ENCODE results near the gene MS4A6A. TPM values are rescaled to one million over a fixed set of nuclear protein-coding genes. Genes with fewer than 3 reads are reported as not detected.

Gene MS4A6A
- total and polyA plus RNA-seq, 2 donors (not counting 1 experiment from before 2014, with no cell fraction given): 0.34 to 4.1 TPM

- Mint-ChIP-seq H3K27me3 (peaks cover 12% of the 10 kb centered on the region), H3K4me1 (no peaks in the 10 kb centered on the region), H3K27ac (no peak overlapping the region), H3K4me3 (no peak overlapping the region), H3K9me3 (ENCODE audit: insufficient read depth) (peaks cover 8% of the 10 kb centered on the region)
- no peak for DNase-seq
- CTCF ChIA-PET: no interaction called here
- Histone ChIP-seq H3K27ac (ENCODE audit: low read length in 2 of 2) (no peak overlapping the region), H3K36me3 (replicated peaks in 1 of 2; ENCODE audit: control extremely low read depth in 1 of 2, control insufficient read depth in 1 of 2, extremely low read depth in 1 of 2, insufficient read depth in 2 of 2, low read length in 1 of 2) (no peaks in the 10 kb centered on the region), H3K27me3 (replicated peaks in 1 of 4; ENCODE audit: control extremely low read depth in 1 of 4, control insufficient read depth in 3 of 4, insufficient read depth in 4 of 4, low read length in 3 of 4) (no peaks in the 10 kb centered on the region), H3K4me3 (ENCODE audit: control extremely low read depth in 1 of 5, extremely low read depth in 1 of 5, insufficient read depth in 1 of 5, low read depth in 2 of 5, low read length in 4 of 5) (no peak overlapping the region), H3K4me2 (replicated peaks; ENCODE audit: low read depth, low read length, poor library complexity, severe bottlenecking) (no peak overlapping the region), H2AFZ (ENCODE audit: insufficient read depth, low read depth, low read length, poor library complexity, severe bottlenecking) (no peak overlapping the region), H4K20me1 (ENCODE audit: control insufficient read depth, insufficient read depth, low read length, poor library complexity, severe bottlenecking) (no peaks in the 10 kb centered on the region), H3K9me3 (ENCODE audit: control extremely low read depth in 1 of 3, control insufficient read depth in 2 of 3, insufficient read depth in 1 of 3, low read length in 2 of 3) (peaks cover 1 to 30% (median 27%) of the 10 kb centered on the region in 3 donors), H3K4me1 (ENCODE audit: control insufficient read depth in 2 of 2, insufficient read depth in 2 of 2, low read length in 2 of 2) (no peaks in the 10 kb centered on the region), H3K79me2 (ENCODE audit: control insufficient read depth, insufficient read depth, low read length) (no peaks in the 10 kb centered on the region), H3K9ac (ENCODE audit: low read length) (no peak overlapping the region)
- ATAC-seq (ENCODE audit: low read depth): no peak
- TF ChIP-seq CTCF (IDR thresholded peaks at IDR 0.05): no peak
- no peak for TF ChIP-seq EZH2 (IDR thresholded peaks at IDR 0.05; ENCODE audit: borderline replicate concordance, insufficient read depth, low read depth, low read length, poor library complexity, severe bottlenecking)
- POLR2A ChIA-PET: no interaction called here
- 71% methylated on average over 2 of the region's 2 CpGs for WGBS (ENCODE audit: insufficient coverage)
- intact Hi-C loops (cut with micrococcal nuclease): no loop called here
These were observed 17.3 kb downstream of the MS4A6A start for GRCh38 chr11:60165538-60165937.

- no peak for DNase-seq
- whole genome bisulfite sequencing (ENCODE audit: insufficient coverage): no CpG with 5 or more reads among the region's 1 CpG
- Histone ChIP-seq H4K20me1 (ENCODE audit: control insufficient read depth, insufficient read depth, low read length, poor library complexity, severe bottlenecking) (no peaks in the 10 kb centered on the region), H3K4me3 (ENCODE audit: control extremely low read depth in 1 of 5, extremely low read depth in 1 of 5, insufficient read depth in 1 of 5, low read depth in 2 of 5, low read length in 4 of 5) (no peak overlapping the region), H3K9ac (ENCODE audit: low read length) (no peak overlapping the region), H3K27ac (ENCODE audit: low read length in 2 of 2) (no peak overlapping the region), H3K4me1 (ENCODE audit: control insufficient read depth in 2 of 2, insufficient read depth in 2 of 2, low read length in 2 of 2) (no peaks in the 10 kb centered on the region), H3K79me2 (ENCODE audit: control insufficient read depth, insufficient read depth, low read length) (no peaks in the 10 kb centered on the region), H3K4me2 (replicated peaks; ENCODE audit: low read depth, low read length, poor library complexity, severe bottlenecking) (no peak overlapping the region), H3K9me3 (ENCODE audit: control extremely low read depth in 1 of 3, control insufficient read depth in 2 of 3, insufficient read depth in 1 of 3, low read length in 2 of 3) (peaks cover 1 to 24% (median 18%) of the 10 kb centered on the region in 3 donors), H3K27me3 (replicated peaks in 1 of 4; ENCODE audit: control extremely low read depth in 1 of 4, control insufficient read depth in 3 of 4, insufficient read depth in 4 of 4, low read length in 3 of 4) (no peaks in the 10 kb centered on the region), H3K36me3 (replicated peaks in 1 of 2; ENCODE audit: control extremely low read depth in 1 of 2, control insufficient read depth in 1 of 2, extremely low read depth in 1 of 2, insufficient read depth in 2 of 2, low read length in 1 of 2) (no peaks in the 10 kb centered on the region), H2AFZ (ENCODE audit: insufficient read depth, low read depth, low read length, poor library complexity, severe bottlenecking) (no peak overlapping the region)
- H3K27ac Mint-ChIP-seq: no peak overlapping the region
- H3K27me3 Mint-ChIP-seq: peaks cover 12% of the 10 kb centered on the region
- POLR2A ChIA-PET: no interaction called here
- peaks cover 2% of the 10 kb centered on the region for H3K9me3 Mint-ChIP-seq (ENCODE audit: insufficient read depth)
- CTCF ChIA-PET: no interaction called here
- no peak overlapping the region for H3K4me3 Mint-ChIP-seq
- ATAC-seq (ENCODE audit: low read depth): no peak
- intact Hi-C loops (cut with micrococcal nuclease): no loop called here
- H3K4me1 Mint-ChIP-seq: no peaks in the 10 kb centered on the region
- TF ChIP-seq CTCF (IDR thresholded peaks at IDR 0.05) (no peak), EZH2 (IDR thresholded peaks at IDR 0.05; ENCODE audit: borderline replicate concordance, insufficient read depth, low read depth, low read length, poor library complexity, severe bottlenecking) (no peak)
These were observed 18.3 kb downstream of the MS4A6A start for GRCh38 chr11:60164550-60165075.
